Measurements from ENCODE around the gene UVSSA. TPM values are rescaled to one million over a fixed set of nuclear protein-coding genes. Genes with fewer than 3 reads are reported as not detected.

UVSSA gene
- total RNA-seq, 2 experiments from 2014 or later: 22.2 to 22.3 TPM

- DNase-seq: no peak
- ChIA-PET CTCF (interaction anchor here (0.6 kb wide), 1 partner anchor 84 kb away, joined by 3 read pairs; no protein-coding TSS in a partner anchor), POLR2A (no interaction called here)
- Mint-ChIP-seq H3K27ac (no peak overlapping the region), H3K27me3 (no peaks in the 10 kb centered on the region), H3K4me3 (no peak overlapping the region), H3K4me1 (no peaks in the 10 kb centered on the region), H3K36me3 (ENCODE audit: low read depth) (no peaks in the 10 kb centered on the region), H3K9me3 (no peaks in the 10 kb centered on the region)
Observed at GRCh38 chr4:1376841-1377605, 30.0 kb downstream of the UVSSA start.

- Mint-ChIP-seq H3K9me3 (no peaks in the 10 kb centered on the region), H3K36me3 (ENCODE audit: low read depth) (no peaks in the 10 kb centered on the region), H3K4me3 (no peak overlapping the region), H3K4me1 (no peaks in the 10 kb centered on the region), H3K27me3 (no peaks in the 10 kb centered on the region), H3K27ac (no peak overlapping the region)
- no peak for DNase-seq
- POLR2A ChIA-PET: no interaction called here
- CTCF ChIA-PET: interaction anchor here (0.6 kb wide), 1 partner anchor 85 kb away, joined by 3 read pairs; no protein-coding TSS in a partner anchor
Observed at GRCh38 chr4:1377606-1378261, 30.7 kb downstream of the UVSSA start.

GRCh38 chr4:1378559-1379231, 31.7 kb downstream of the UVSSA start:
- POLR2A ChIA-PET: no interaction called here

GRCh38 chr4:1379351-1379781, 32.4 kb downstream of the UVSSA start:
- Mint-ChIP-seq H3K4me3 (no peak overlapping the region), H3K4me1 (no peaks in the 10 kb centered on the region), H3K9me3 (no peaks in the 10 kb centered on the region), H3K27me3 (no peaks in the 10 kb centered on the region), H3K36me3 (ENCODE audit: low read depth) (no peaks in the 10 kb centered on the region), H3K27ac (no peak overlapping the region)
- ChIA-PET CTCF (no interaction called here), POLR2A (no interaction called here)
- no peak for DNase-seq

More at GRCh38 chr4:1378559-1379231, 31.7 kb downstream of the UVSSA start:
- CTCF ChIA-PET: no interaction called here
- Mint-ChIP-seq H3K36me3 (ENCODE audit: low read depth) (no peaks in the 10 kb centered on the region), H3K4me1 (no peaks in the 10 kb centered on the region), H3K4me3 (no peak overlapping the region), H3K9me3 (no peaks in the 10 kb centered on the region), H3K27me3 (no peaks in the 10 kb centered on the region), H3K27ac (no peak overlapping the region)
- DNase-seq: no peak

- Mint-ChIP-seq H3K9me3 (no peaks in the 10 kb centered on the region), H3K27ac (no peak overlapping the region), H3K4me1 (no peaks in the 10 kb centered on the region), H3K27me3 (no peaks in the 10 kb centered on the region), H3K4me3 (no peak overlapping the region), H3K36me3 (ENCODE audit: low read depth) (no peaks in the 10 kb centered on the region)
- no peak for DNase-seq
- POLR2A ChIA-PET: no interaction called here
- CTCF ChIA-PET: no interaction called here
Observed at GRCh38 chr4:1379801-1380331, 32.9 kb downstream of the UVSSA start.

GRCh38 chr4:1380368-1381151, 33.6 kb downstream of the UVSSA start:
- Mint-ChIP-seq H3K36me3 (ENCODE audit: low read depth) (no peaks in the 10 kb centered on the region), H3K27me3 (no peaks in the 10 kb centered on the region), H3K9me3 (no peaks in the 10 kb centered on the region), H3K4me3 (no peak overlapping the region), H3K4me1 (no peaks in the 10 kb centered on the region), H3K27ac (no peak overlapping the region)
- POLR2A ChIA-PET: no interaction called here
- CTCF ChIA-PET: no interaction called here
- no peak for DNase-seq

GRCh38 chr4:1381181-1381621, 34.2 kb downstream of the UVSSA start:
- ChIA-PET POLR2A (no interaction called here), CTCF (interaction anchor here (0.7 kb wide), 1 partner anchor 28 kb away, joined by 3 read pairs; no protein-coding TSS in a partner anchor)
- Mint-ChIP-seq H3K36me3 (ENCODE audit: low read depth) (no peaks in the 10 kb centered on the region), H3K27me3 (no peaks in the 10 kb centered on the region), H3K4me1 (no peaks in the 10 kb centered on the region), H3K9me3 (no peaks in the 10 kb centered on the region), H3K4me3 (no peak overlapping the region), H3K27ac (no peak overlapping the region)
- DNase-seq: no peak

GRCh38 chr4:1381944-1382541, 35.0 kb downstream of the UVSSA start:
- no peak for DNase-seq
- H3K27ac Mint-ChIP-seq: no peak overlapping the region
- CTCF ChIA-PET: interaction anchor here (0.7 kb wide), 1 partner anchor 29 kb away, joined by 3 read pairs; no protein-coding TSS in a partner anchor
- H3K36me3 Mint-ChIP-seq (ENCODE audit: low read depth): peaks cover 3% of the 10 kb centered on the region
- no peak overlapping the region for H3K4me3 Mint-ChIP-seq
- no peaks in the 10 kb centered on the region for H3K9me3 Mint-ChIP-seq
- no peaks in the 10 kb centered on the region for H3K27me3 Mint-ChIP-seq
- POLR2A ChIA-PET: no interaction called here
- no peaks in the 10 kb centered on the region for H3K4me1 Mint-ChIP-seq

GRCh38 chr4:1382776-1383727, 36.0 kb downstream of the UVSSA start:
- H3K27me3 Mint-ChIP-seq: no peaks in the 10 kb centered on the region
- no peak for DNase-seq
- no peak overlapping the region for H3K27ac Mint-ChIP-seq
- H3K4me3 Mint-ChIP-seq: no peak overlapping the region
- no peaks in the 10 kb centered on the region for H3K9me3 Mint-ChIP-seq
- CTCF ChIA-PET: no interaction called here
- no peaks in the 10 kb centered on the region for H3K4me1 Mint-ChIP-seq
- H3K36me3 Mint-ChIP-seq (ENCODE audit: low read depth): peaks cover 5% of the 10 kb centered on the region
- POLR2A ChIA-PET: no interaction called here

GRCh38 chr4:1383728-1384591, 37.0 kb downstream of the UVSSA start:
- Mint-ChIP-seq H3K9me3 (peaks cover 7% of the 10 kb centered on the region), H3K4me1 (no peaks in the 10 kb centered on the region), H3K4me3 (no peak overlapping the region), H3K36me3 (ENCODE audit: low read depth) (peaks cover 5% of the 10 kb centered on the region), H3K27ac (no peak overlapping the region), H3K27me3 (no peaks in the 10 kb centered on the region)
- DNase-seq: no peak
- ChIA-PET POLR2A (no interaction called here), CTCF (no interaction called here)

Data from activated CD4-positive, alpha-beta memory T cell treated with anti-CD3 and anti-CD28 coated beads, Interleukin-2, amount 10 ng/mL, durations not matched to agents 7 days and 5 days (primary cell).